Measurements from ENCODE around the gene COL27A1.

The COL27A1 gene

GRCh38 chr9:114149765-114150340, 5.5 kb upstream of the COL27A1 start:
- DNase-seq, result no peak

- no peak for DNase-seq
Observed at GRCh38 chr9:114150608-114151007, 4.7 kb upstream of the COL27A1 start.

GRCh38 chr9:114151426-114151956, 3.8 kb upstream of the COL27A1 start:
- no peak for DNase-seq

- no peak for DNase-seq
Observed at GRCh38 chr9:114153761-114154599, 1.4 kb upstream of the COL27A1 start.

- DNase-seq, result no peak
Observed at GRCh38 chr9:114154600-114155102, 686 bp upstream of the COL27A1 start.

- no peak for DNase-seq
Observed at GRCh38 chr9:114155995-114156656, 789 bp downstream of the COL27A1 start.

- no peak for DNase-seq
Observed at GRCh38 chr9:114156657-114157421, 1.5 kb downstream of the COL27A1 start.

- no peak for DNase-seq
Observed at GRCh38 chr9:114157516-114158176, 2.3 kb downstream of the COL27A1 start.

GRCh38 chr9:114158482-114159130, 3.3 kb downstream of the COL27A1 start:
- DNase-seq, result no peak

GRCh38 chr9:114159691-114160090, 4.4 kb downstream of the COL27A1 start:
- DNase-seq, result no peak

- no peak for DNase-seq
Observed at GRCh38 chr9:114161513-114161912, 6.2 kb downstream of the COL27A1 start.

GRCh38 chr9:114163517-114163951, 8.2 kb downstream of the COL27A1 start:
- DNase-seq, result no peak

GRCh38 chr9:114164191-114164794, 9.0 kb downstream of the COL27A1 start:
- DNase-seq, result no peak

- no peak for DNase-seq
Observed at GRCh38 chr9:114165407-114166102, 10.2 kb downstream of the COL27A1 start.

GRCh38 chr9:114166103-114166470, 10.8 kb downstream of the COL27A1 start:
- no peak for DNase-seq

- DNase-seq, result no peak
Observed at GRCh38 chr9:114166614-114167572, 11.6 kb downstream of the COL27A1 start.

- no peak for DNase-seq
Observed at GRCh38 chr9:114167591-114168091, 12.3 kb downstream of the COL27A1 start.

- no peak for DNase-seq
Observed at GRCh38 chr9:114168281-114169028, 13.1 kb downstream of the COL27A1 start.
